GM12878 (cell line): ENCODE results near the gene PATJ. TPM values are rescaled to one million over a fixed set of nuclear protein-coding genes. Genes with fewer than 3 reads are reported as not detected.

Experiments
- ATAC-seq: fragments of 200-7000 bp; cut with Tn5 transposase; 3 replicates; pipeline ENCODE4 v1.9.1; 2020; ENCODE audit warnings: mild to moderate bottlenecking, moderate library complexity
- BruUV-seq: library from RNA; stranded (reverse); fragments of 400-500 nt; replicated peaks from 2 replicates; lab custom pipeline; 2021; lab: Mats Ljungman, UMichigan
- CTCF ChIA-PET: fragments of 300-600 bp; sonication (Branson Sonifier 250); formaldehyde crosslinking; extraction: SDS; loops from one replicate; lab custom pipeline; 2021; ENCODE audit warnings: inconsistent platforms; lab: Yijun Ruan, JAX
- POLR2A ChIA-PET: fragments of 350-600 bp; formaldehyde crosslinking; extraction: SDS; loops from one replicate; lab custom pipeline; 2021; ENCODE audit warnings: inconsistent platforms; lab: Charles Lee
- RAD21 ChIA-PET: fragments of 300-600 bp; sonication (Branson Sonifier 250); formaldehyde crosslinking; loops from one replicate; lab custom pipeline; 2023; ENCODE audit warnings: antibody characterized with exemption; ENCODE audit not compliant: unreplicated experiment; lab: Charles Lee
- SMC1A ChIA-PET: fragments of 300-600 bp; sonication (Branson Sonifier 250); formaldehyde crosslinking; loops from one replicate; lab custom pipeline; 2023; ENCODE audit not compliant: unreplicated experiment, uncharacterized antibody; lab: Charles Lee
- DNase-seq: peaks from one replicate; pipeline ENCODE4 v3.0.0-alpha.2; 2011; ENCODE audit warnings: low read depth, low spot score
- FAIRE-seq: peaks from 3 replicates; lab custom pipeline; 2011; peaks lifted over from hg19 to GRCh38; lab: Jason Lieb, UNC
- H2AFZ ChIP-seq: 2 replicates; pipeline ENCODE4 v1.6.0; 2011; ENCODE audit warnings: low read depth, low read length, control low read depth; ENCODE audit not compliant: control insufficient read depth
- H3K27ac ChIP-seq: 2 replicates; pipeline ENCODE4 v1.5.1; 2011; ENCODE audit warnings: control low read depth; ENCODE audit not compliant: control insufficient read depth, insufficient read depth
- H3K27me3 ChIP-seq, 2 experiments: replicated peaks in 1 of 2; 2 replicates each; pipeline versions ENCODE4 v1.6.0 to v1.6.1; 2011; ENCODE audit warnings: low read length in 1 of 2; ENCODE audit not compliant: control insufficient read depth in 2 of 2, insufficient read depth in 2 of 2
- H3K36me3 ChIP-seq, 2 experiments: 2 replicates each; pipeline ENCODE4 v1.5.1; 2011; ENCODE audit warnings: low read length in 1 of 2; ENCODE audit not compliant: control insufficient read depth in 2 of 2, insufficient read depth in 2 of 2
- H3K4me1 ChIP-seq: 2 replicates; pipeline ENCODE4 v1.6.1; 2011; ENCODE audit warnings: mild to moderate bottlenecking, low read length, moderate library complexity, mixed read lengths; ENCODE audit not compliant: control insufficient read depth, insufficient read depth
- H3K4me2 ChIP-seq: 2 replicates; pipeline ENCODE4 v1.6.0; 2011; ENCODE audit warnings: control low read depth; ENCODE audit not compliant: control insufficient read depth, insufficient read depth
- H3K4me3 ChIP-seq: fragments of 200-600 bp; sonication (generic); 2 replicates; pipeline ENCODE4 v1.5.1; 2016
- H3K79me2 ChIP-seq: 2 replicates; pipeline ENCODE4 v1.6.0; 2011; ENCODE audit warnings: low read length; ENCODE audit not compliant: control insufficient read depth, insufficient read depth
- H3K9ac ChIP-seq: 2 replicates; pipeline ENCODE4 v1.8.0; 2011; ENCODE audit warnings: low read length, control low read depth, mixed read lengths; ENCODE audit not compliant: control insufficient read depth, insufficient read depth
- H3K9me3 ChIP-seq: replicated peaks from 3 replicates; pipeline ENCODE4 v1.5.1; 2011; ENCODE audit warnings: mild to moderate bottlenecking, low read length; ENCODE audit not compliant: control insufficient read depth, insufficient read depth
- H4K20me1 ChIP-seq: 2 replicates; pipeline ENCODE4 v1.6.0; 2011; ENCODE audit not compliant: control insufficient read depth, insufficient read depth
- CBX3 ChIP-seq: fragments of 200-600 bp; sonication (generic); IDR thresholded peaks from 2 replicates; pipeline ENCODE4 v1.6.1; 2016; ENCODE audit warnings: low read depth, borderline replicate concordance
- E2F8 ChIP-seq: fragments of 450-650 bp; IDR thresholded peaks from 2 replicates; pipeline ENCODE4 v1.6.1; 2018; ENCODE audit warnings: mild to moderate bottlenecking, low read depth, moderate library complexity; ENCODE audit not compliant: partially characterized antibody
- MYB ChIP-seq: fragments of 150-350 bp; IDR thresholded peaks from 2 replicates; pipeline ENCODE4 v1.6.1; 2014; ENCODE audit warnings: mild to moderate bottlenecking, low read depth, low read length, borderline replicate concordance
- NR2C2 ChIP-seq: IDR thresholded peaks from 2 replicates; pipeline ENCODE4 v1.6.1; 2011; ENCODE audit warnings: borderline replicate concordance, low read depth; ENCODE audit not compliant: control insufficient read depth, insufficient read length
- RAD21 ChIP-seq: IDR thresholded peaks from 2 replicates; pipeline ENCODE4 v1.6.1; 2011; ENCODE audit warnings: mild to moderate bottlenecking, low read depth, low read length, moderate library complexity; ENCODE audit not compliant: insufficient read depth
- RBBP5 ChIP-seq: fragments of 200-600 bp; sonication (generic); conservative IDR thresholded peaks from 2 replicates; pipeline ENCODE4 v1.6.1; 2016
- SMC3 ChIP-seq: IDR thresholded peaks from 2 replicates; pipeline ENCODE4 v1.6.1; 2011; ENCODE audit warnings: low read length, improper control_type of control experiment, borderline replicate concordance
- SP1 ChIP-seq: IDR thresholded peaks from one replicate; pipeline ENCODE4 v1.6.1; 2011; ENCODE audit warnings: low read depth, low read length
- STAT1 ChIP-seq: fragments of 450-650 bp; conservative IDR thresholded peaks from 2 replicates; pipeline ENCODE4 v1.6.1; 2014; ENCODE audit warnings: antibody characterized with exemption, mild to moderate bottlenecking
- STAT3 ChIP-seq: IDR thresholded peaks from 2 replicates; pipeline ENCODE4 v1.6.1; 2011; ENCODE audit warnings: low read depth, low read length, improper control_type of control experiment
- SUZ12 ChIP-seq: fragments of 200-600 bp; sonication (generic); IDR thresholded peaks from one replicate; pipeline ENCODE4 v1.6.1; 2018; ENCODE audit warnings: antibody characterized with exemption, mild to moderate bottlenecking; ENCODE audit not compliant: unreplicated experiment
- ZBED1 ChIP-seq: IDR thresholded peaks from 2 replicates; pipeline ENCODE4 v1.6.1; 2016; ENCODE audit warnings: borderline replicate concordance
- WGBS: methylation state at CpG from one replicate; pipeline ENCODE4 v1.1.6; 2016; ENCODE audit warnings: low lambda C conversion rate; ENCODE audit not compliant: insufficient replicate concordance, insufficient coverage; ENCODE audit errors: missing lambda C conversion rate; 5-methylcytosine and 5-hydroxymethylcytosine counted together
- in situ Hi-C: fragments of 300-500 bp; cut with MboI; formaldehyde crosslinking; loops from 9 replicates; pipeline ENCODE4 v1.14.3; 2018; ENCODE audit warnings: mixed read lengths
- intact Hi-C: fragments of 100-400 bp; cut with micrococcal nuclease; formaldehyde crosslinking; loops from one replicate; pipeline ENCODE4 v1.14.2; 2022; ENCODE audit not compliant: unreplicated experiment
- polyA plus RNA-seq, 11 experiments: library from polyadenylated mRNA; depleted of rRNA in 4 of 11; unstranded in 6 of 11; stranded (reverse) in 5 of 11; fragments of >200 nt; fragmentation: Nextera tagmentation in 4 of 11; fragmentation: Illumina TruSeq in 1 of 11; extraction: Ambion mirVana in 4 of 11; extraction: Trizol in 1 of 11; gene quantifications; 1 replicate in 1 of 11; 2 replicates in 10 of 11; pipeline versions ENCODE4 v1.2.1 to v1.2.3, GENCODE V29; 2011 to 2016; ENCODE audit warnings: inconsistent platforms in 2 of 11, missing spikeins in 2 of 11, low read depth in 1 of 11
- total RNA-seq, 4 experiments: library from RNA; depleted of rRNA in 3 of 4; stranded (reverse); fragments of >200 nt in 3 of 4; fragmentation: Illumina TruSeq in 1 of 4; extraction: Trizol in 1 of 4; gene quantifications; 2 replicates each; pipeline versions ENCODE4 v1.2.1 to v1.2.3, GENCODE V29; 2013 to 2021
- TF ChIP-seq, protein P1 (sequence below): fragments of 450-650 bp; conservative IDR thresholded peaks from 2 replicates; pipeline ENCODE4 v1.6.1; 2017; ENCODE audit warnings: mild to moderate bottlenecking, moderate library complexity
- TF ChIP-seq, protein P2 (sequence below), 3 experiments: IDR thresholded peaks in 2 of 3; conservative IDR thresholded peaks in 1 of 3; 2 replicates each; pipeline ENCODE4 v1.5.1; 2011; ENCODE audit warnings: low read depth in 3 of 3, low read length in 3 of 3, mild to moderate bottlenecking in 3 of 3, control low read depth in 2 of 3, moderate library complexity in 2 of 3, inconsistent platforms in 1 of 3, mixed read lengths in 1 of 3; ENCODE audit not compliant: control insufficient read depth in 2 of 3, insufficient read depth in 1 of 3; ENCODE audit errors: extremely low read depth in 1 of 3
- TF ChIP-seq, protein P3 (sequence below): IDR thresholded peaks from 2 replicates; pipeline ENCODE4 v1.6.1; 2012; ENCODE audit warnings: low read depth, low read length, improper control_type of control experiment

Gene PATJ
- total and polyA plus RNA-seq, 10 of the 15 experiments (the other 5 are each of a cell fraction or from before 2014, with no cell fraction given), result 2.8 to 13.9 (median 6.9) TPM

GRCh38 chr1:62175568-62176179 is 433.4 kb downstream of the PATJ start:
- no peaks in the 10 kb centered on the region for H3K79me2 ChIP-seq
- SMC1A ChIA-PET, result interaction anchor here (0.6 to 3.5 kb wide), 13 partner anchors 16 to 571 kb away, joined by 3 to 25 read pairs (median 4); no protein-coding TSS in a partner anchor
- no peak for FAIRE-seq
- H3K9ac ChIP-seq, result no peak overlapping the region
- H3K27ac ChIP-seq, result no peak overlapping the region
- peak; percentile 75 for ATAC-seq
- no peak overlapping the region for H3K4me2 ChIP-seq
- H3K36me3 ChIP-seq, result no peaks in the 10 kb centered on the region
- WGBS, result 24% methylated on average over 9 of the region's 9 CpGs
- no TSS peak for BruUV-seq
- no peak overlapping the region for H3K4me3 ChIP-seq
- no peak overlapping the region for H2AFZ ChIP-seq
- POLR2A ChIA-PET, result no interaction called here
- intact Hi-C loops (loop anchor here (1.0 to 2.0 kb wide), 2 partner anchors 232 to 571 kb away; no protein-coding TSS in a partner anchor), in situ Hi-C loops (loop anchor here (5.0 kb wide), 2 partner anchors 232 to 572 kb away; no protein-coding TSS in a partner anchor)
- CTCF ChIA-PET, result interaction anchor here (0.6 to 2.1 kb wide), 34 partner anchors 10 to 732 kb away, joined by 3 to 51 read pairs (median 3); no protein-coding TSS in a partner anchor
- no peaks in the 10 kb centered on the region for H3K27me3 ChIP-seq
- TF ChIP-seq, protein P1, sequence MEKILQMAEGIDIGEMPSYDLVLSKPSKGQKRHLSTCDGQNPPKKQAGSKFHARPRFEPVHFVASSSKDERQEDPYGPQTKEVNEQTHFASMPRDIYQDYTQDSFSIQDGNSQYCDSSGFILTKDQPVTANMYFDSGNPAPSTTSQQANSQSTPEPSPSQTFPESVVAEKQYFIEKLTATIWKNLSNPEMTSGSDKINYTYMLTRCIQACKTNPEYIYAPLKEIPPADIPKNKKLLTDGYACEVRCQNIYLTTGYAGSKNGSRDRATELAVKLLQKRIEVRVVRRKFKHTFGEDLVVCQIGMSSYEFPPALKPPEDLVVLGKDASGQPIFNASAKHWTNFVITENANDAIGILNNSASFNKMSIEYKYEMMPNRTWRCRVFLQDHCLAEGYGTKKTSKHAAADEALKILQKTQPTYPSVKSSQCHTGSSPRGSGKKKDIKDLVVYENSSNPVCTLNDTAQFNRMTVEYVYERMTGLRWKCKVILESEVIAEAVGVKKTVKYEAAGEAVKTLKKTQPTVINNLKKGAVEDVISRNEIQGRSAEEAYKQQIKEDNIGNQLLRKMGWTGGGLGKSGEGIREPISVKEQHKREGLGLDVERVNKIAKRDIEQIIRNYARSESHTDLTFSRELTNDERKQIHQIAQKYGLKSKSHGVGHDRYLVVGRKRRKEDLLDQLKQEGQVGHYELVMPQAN, result no peak
- TF ChIP-seq SMC3 (peak; percentile 85), CBX3 (no peak), RAD21 (peak; percentile 88), E2F8 (no peak), ZBED1 (no peak), SP1 (no peak), NR2C2 (no peak), SUZ12 (no peak), STAT3 (no peak), RBBP5 (no peak), MYB (no peak), STAT1 (no peak)
- TF ChIP-seq, protein P2, sequence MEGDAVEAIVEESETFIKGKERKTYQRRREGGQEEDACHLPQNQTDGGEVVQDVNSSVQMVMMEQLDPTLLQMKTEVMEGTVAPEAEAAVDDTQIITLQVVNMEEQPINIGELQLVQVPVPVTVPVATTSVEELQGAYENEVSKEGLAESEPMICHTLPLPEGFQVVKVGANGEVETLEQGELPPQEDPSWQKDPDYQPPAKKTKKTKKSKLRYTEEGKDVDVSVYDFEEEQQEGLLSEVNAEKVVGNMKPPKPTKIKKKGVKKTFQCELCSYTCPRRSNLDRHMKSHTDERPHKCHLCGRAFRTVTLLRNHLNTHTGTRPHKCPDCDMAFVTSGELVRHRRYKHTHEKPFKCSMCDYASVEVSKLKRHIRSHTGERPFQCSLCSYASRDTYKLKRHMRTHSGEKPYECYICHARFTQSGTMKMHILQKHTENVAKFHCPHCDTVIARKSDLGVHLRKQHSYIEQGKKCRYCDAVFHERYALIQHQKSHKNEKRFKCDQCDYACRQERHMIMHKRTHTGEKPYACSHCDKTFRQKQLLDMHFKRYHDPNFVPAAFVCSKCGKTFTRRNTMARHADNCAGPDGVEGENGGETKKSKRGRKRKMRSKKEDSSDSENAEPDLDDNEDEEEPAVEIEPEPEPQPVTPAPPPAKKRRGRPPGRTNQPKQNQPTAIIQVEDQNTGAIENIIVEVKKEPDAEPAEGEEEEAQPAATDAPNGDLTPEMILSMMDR (IDR thresholded peaks at IDR 0.05 in 2 of 3, conservative IDR thresholded peaks at IDR 0.05 in 1 of 3; ENCODE audit: control insufficient read depth in 2 of 3, extremely low read depth in 1 of 3, insufficient read depth in 1 of 3, low read depth in 3 of 3, low read length in 3 of 3), result peak; percentile 64 to 71 (median 69); a peak in 5 of 6 replicates
- TF ChIP-seq, protein P3, sequence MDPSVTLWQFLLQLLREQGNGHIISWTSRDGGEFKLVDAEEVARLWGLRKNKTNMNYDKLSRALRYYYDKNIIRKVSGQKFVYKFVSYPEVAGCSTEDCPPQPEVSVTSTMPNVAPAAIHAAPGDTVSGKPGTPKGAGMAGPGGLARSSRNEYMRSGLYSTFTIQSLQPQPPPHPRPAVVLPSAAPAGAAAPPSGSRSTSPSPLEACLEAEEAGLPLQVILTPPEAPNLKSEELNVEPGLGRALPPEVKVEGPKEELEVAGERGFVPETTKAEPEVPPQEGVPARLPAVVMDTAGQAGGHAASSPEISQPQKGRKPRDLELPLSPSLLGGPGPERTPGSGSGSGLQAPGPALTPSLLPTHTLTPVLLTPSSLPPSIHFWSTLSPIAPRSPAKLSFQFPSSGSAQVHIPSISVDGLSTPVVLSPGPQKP, result no peak
- RAD21 ChIA-PET, result interaction anchor here (0.5 to 1.8 kb wide), 10 partner anchors 93 to 570 kb away, joined by 3 to 24 read pairs (median 4); no protein-coding TSS in a partner anchor
- H3K4me1 ChIP-seq, result no peaks in the 10 kb centered on the region
- H4K20me1 ChIP-seq, result no peaks in the 10 kb centered on the region
- no peak for DNase-seq
- H3K9me3 ChIP-seq, result no peaks in the 10 kb centered on the region
